OCI-LY3 (cell line): ENCODE results near the gene SETBP1.

Source experiments
- H2AFZ ChIP-seq: fragments of 200-600, 300-600 bp; shearing (Covaris generic); 2 replicates; pipeline ENCODE4 v1.6.0; 2014; ENCODE audit warnings: antibody characterized with exemption, low read depth, low read length
- H3K27ac ChIP-seq: fragments of 200-600, 300-600 bp; sonication (generic); 2 replicates; pipeline ENCODE4 v1.5.1; 2014; ENCODE audit warnings: mild to moderate bottlenecking, low read length, moderate library complexity, mixed read lengths
- H3K27me3 ChIP-seq: fragments of 200-600, 300-600 bp; sonication (generic); 2 replicates; pipeline ENCODE4 v1.6.1; 2014; ENCODE audit warnings: low read depth, low read length, mixed read lengths
- H3K36me3 ChIP-seq: fragments of 200-600, 300-600 bp; sonication (generic); replicated peaks from 2 replicates; pipeline ENCODE3; 2014; ENCODE audit warnings: low read depth, low read length, mixed read lengths
- H3K4me1 ChIP-seq: fragments of 300-600, 200-600 bp; sonication (generic); 2 replicates; pipeline ENCODE4 v1.6.1; 2014; ENCODE audit warnings: low read length, mixed read lengths
- H3K4me2 ChIP-seq: fragments of 200-600, 300-600 bp; sonication (generic); 2 replicates; pipeline ENCODE4 v1.6.1; 2014; ENCODE audit warnings: low read length, mixed read lengths
- H3K4me3 ChIP-seq: fragments of 300-600, 200-600 bp; sonication (generic); 2 replicates; pipeline ENCODE4 v1.5.1; 2014; ENCODE audit warnings: antibody characterized with exemption, mild to moderate bottlenecking, low read length, moderate library complexity
- H3K79me2 ChIP-seq: fragments of 300-600, 200-600 bp; shearing (Covaris generic); 2 replicates; pipeline ENCODE4 v1.6.1; 2014; ENCODE audit warnings: mild to moderate bottlenecking, low read length, mixed read lengths
- H3K9ac ChIP-seq: fragments of 300-600, 200-600 bp; shearing (Covaris generic); 2 replicates; pipeline ENCODE4 v1.6.0; 2014; ENCODE audit warnings: mild to moderate bottlenecking, low read length, moderate library complexity
- H3K9me3 ChIP-seq: fragments of 200-600, 300-600 bp; shearing (Covaris generic); 2 replicates; pipeline ENCODE4 v1.6.1; 2014; ENCODE audit warnings: low read length, mixed read lengths; ENCODE audit not compliant: insufficient read depth
- H4K20me1 ChIP-seq: fragments of 200-600, 300-600 bp; sonication (generic); 2 replicates; pipeline ENCODE4 v1.6.1; 2016; ENCODE audit warnings: low read length, mixed read lengths; ENCODE audit not compliant: insufficient read depth
- CTCF ChIP-seq: fragments of 200-600, 300-600 bp; sonication (generic); IDR thresholded peaks from 2 replicates; pipeline ENCODE4 v1.5.1; 2014; ENCODE audit warnings: antibody characterized with exemption, low read length, low read depth
- EZH2phosphoT487 ChIP-seq: fragments of 200-600 bp; shearing (Covaris generic); IDR thresholded peaks from 2 replicates; pipeline ENCODE4 v1.6.1; 2018; ENCODE audit warnings: antibody characterized with exemption, mixed run types, low read depth

The SETBP1 gene

GRCh38 chr18:45059695-45060094 lies 379.0 kb downstream of the SETBP1 start:
- no peak overlapping the region for H2AFZ ChIP-seq
- H3K27ac ChIP-seq = no peak overlapping the region
- H4K20me1 ChIP-seq = no peaks in the 10 kb centered on the region
- no peak overlapping the region for H3K4me2 ChIP-seq
- H3K27me3 ChIP-seq = no peaks in the 10 kb centered on the region
- no peaks in the 10 kb centered on the region for H3K4me1 ChIP-seq
- H3K9me3 ChIP-seq = no peaks in the 10 kb centered on the region
- H3K79me2 ChIP-seq = no peaks in the 10 kb centered on the region
- H3K4me3 ChIP-seq = no peak overlapping the region
- TF ChIP-seq CTCF (no peak), EZH2phosphoT487 (no peak)
- peaks cover 7% of the 10 kb centered on the region for H3K36me3 ChIP-seq
- H3K9ac ChIP-seq = no peak overlapping the region

GRCh38 chr18:45060102-45060501 lies 379.4 kb downstream of the SETBP1 start:
- Histone ChIP-seq H3K9ac (no peak overlapping the region), H3K27me3 (no peaks in the 10 kb centered on the region), H3K36me3 (peaks cover 7% of the 10 kb centered on the region), H3K9me3 (no peaks in the 10 kb centered on the region), H3K4me3 (no peak overlapping the region), H3K4me2 (no peak overlapping the region), H3K27ac (no peak overlapping the region), H4K20me1 (no peaks in the 10 kb centered on the region), H3K79me2 (no peaks in the 10 kb centered on the region), H3K4me1 (no peaks in the 10 kb centered on the region), H2AFZ (no peak overlapping the region)
- TF ChIP-seq CTCF = no peak
- no peak for TF ChIP-seq EZH2phosphoT487

DNA sequence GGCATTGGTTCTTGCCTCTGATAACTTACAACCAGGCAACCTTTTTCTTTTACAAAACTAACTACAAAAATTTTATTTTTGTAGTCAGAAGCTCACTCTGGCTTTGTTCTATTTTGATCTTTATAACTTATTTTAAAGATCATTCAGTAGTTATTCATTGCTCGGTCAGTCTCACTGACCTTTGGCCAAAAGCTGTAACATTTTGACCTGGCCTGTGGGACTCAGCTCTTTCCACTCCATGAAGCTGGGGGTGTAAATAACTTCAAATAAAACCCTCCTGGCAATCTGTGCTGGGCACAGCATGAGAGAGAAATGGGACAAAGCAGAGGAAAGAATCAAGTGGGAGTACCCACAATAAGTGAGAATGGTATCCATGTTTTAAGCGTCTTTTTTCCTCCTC lies 380.7 kb downstream of the SETBP1 start:
- Histone ChIP-seq H3K79me2 (no peaks in the 10 kb centered on the region), H4K20me1 (no peaks in the 10 kb centered on the region), H3K4me3 (no peak overlapping the region), H2AFZ (no peak overlapping the region), H3K27me3 (no peaks in the 10 kb centered on the region), H3K27ac (no peak overlapping the region), H3K36me3 (peaks cover 7% of the 10 kb centered on the region), H3K9me3 (no peaks in the 10 kb centered on the region), H3K9ac (no peak overlapping the region), H3K4me1 (peaks cover 7% of the 10 kb centered on the region), H3K4me2 (no peak overlapping the region)
- TF ChIP-seq CTCF = no peak
- no peak for TF ChIP-seq EZH2phosphoT487

DNA sequence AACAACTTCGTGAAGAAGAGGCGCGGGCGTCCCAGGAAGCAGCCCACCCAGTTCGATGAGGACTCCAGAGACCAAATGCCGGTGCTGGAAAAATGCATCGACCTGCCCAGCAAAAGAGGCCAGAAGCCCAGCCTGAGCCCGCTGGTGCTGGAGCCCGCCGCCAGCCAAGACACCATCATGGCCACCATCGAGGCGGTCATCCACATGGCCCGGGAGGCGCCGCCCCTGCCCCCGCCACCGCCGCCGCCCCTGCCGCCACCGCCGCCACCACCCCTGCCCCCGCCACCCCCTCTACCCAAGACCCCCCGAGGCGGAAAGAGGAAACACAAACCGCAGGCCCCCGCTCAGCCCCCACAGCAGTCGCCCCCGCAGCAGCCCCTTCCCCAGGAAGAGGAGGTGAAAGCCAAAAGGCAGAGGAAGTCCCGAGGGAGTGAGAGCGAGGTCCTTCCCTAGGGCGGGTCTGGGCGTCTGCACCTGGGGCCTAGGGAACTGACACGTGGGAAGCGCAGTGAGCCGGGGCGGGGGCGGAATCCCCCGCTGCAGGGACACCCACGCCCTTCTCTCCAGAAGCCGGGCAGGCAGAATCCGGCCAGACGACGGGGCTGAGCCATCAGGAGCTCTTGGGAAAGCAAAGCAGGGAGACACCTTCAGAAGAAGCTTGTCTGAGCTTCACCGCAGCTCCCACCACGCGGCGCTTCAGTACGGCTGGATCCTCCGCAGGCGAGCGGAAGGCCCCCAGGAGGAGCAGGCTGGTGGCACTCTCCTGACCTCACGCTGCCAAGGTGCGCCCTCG lies 382.8 kb downstream of the SETBP1 start:
- H3K9me3 ChIP-seq = no peaks in the 10 kb centered on the region
- no peak overlapping the region for H3K9ac ChIP-seq
- H3K79me2 ChIP-seq = no peaks in the 10 kb centered on the region
- TF ChIP-seq CTCF (no peak), EZH2phosphoT487 (no peak)
- H3K4me2 ChIP-seq = no peak overlapping the region
- no peak overlapping the region for H3K27ac ChIP-seq
- no peak overlapping the region for H3K4me3 ChIP-seq
- H3K4me1 ChIP-seq = peaks cover 16% of the 10 kb centered on the region
- no peaks in the 10 kb centered on the region for H4K20me1 ChIP-seq
- H2AFZ ChIP-seq = no peak overlapping the region
- H3K36me3 ChIP-seq = peaks cover 7% of the 10 kb centered on the region
- H3K27me3 ChIP-seq = no peaks in the 10 kb centered on the region
